CD8-positive, alpha-beta memory T cell (primary cell): Measurements from ENCODE around the gene DSCAML1. TPM values are rescaled to one million over a fixed set of nuclear protein-coding genes. Genes with fewer than 3 reads are reported as not detected.

Experiments
- CTCF ChIA-PET: fragments of 350-600 bp; sonication (Branson Sonifier 250); formaldehyde crosslinking; loops from one replicate; lab custom pipeline; 2021; ENCODE audit warnings: antibody characterized with exemption; lab: Charles Lee
- POLR2A ChIA-PET: fragments of 350-600 bp; sonication (Branson Sonifier 250); formaldehyde crosslinking; loops from one replicate; lab custom pipeline; 2021; ENCODE audit warnings: antibody characterized with exemption; lab: Charles Lee
- DNase-seq, 5 donors: peaks; one replicate each; pipeline versions ENCODE4 v3.0.0 to v3.0.0-alpha.2; 2020 to 2022; ENCODE audit warnings: mixed read lengths in 1 of 5
- H3K27ac ChIP-seq: one replicate; pipeline ENCODE4 v1.7.0; 2013; ENCODE audit warnings: low read depth, mild to moderate bottlenecking, low read length, moderate library complexity
- H3K27me3 ChIP-seq: 2 replicates; pipeline ENCODE4 v1.7.0; 2013; ENCODE audit warnings: low read length, mild to moderate bottlenecking; ENCODE audit not compliant: insufficient read depth, poor library complexity, severe bottlenecking
- H3K36me3 ChIP-seq: 2 replicates; pipeline ENCODE4 v1.7.0; 2013; ENCODE audit warnings: mild to moderate bottlenecking, low read length, moderate library complexity; ENCODE audit not compliant: insufficient read depth
- H3K4me1 ChIP-seq: 2 replicates; pipeline ENCODE4 v1.7.0; 2013; ENCODE audit warnings: mild to moderate bottlenecking, low read length, moderate library complexity; ENCODE audit not compliant: insufficient read depth
- H3K4me3 ChIP-seq: 2 replicates; pipeline ENCODE4 v1.7.0; 2013; ENCODE audit warnings: mild to moderate bottlenecking, low read length
- H3K9me3 ChIP-seq: 2 replicates; pipeline ENCODE4 v1.7.0; 2013; ENCODE audit warnings: mild to moderate bottlenecking, low read length
- H3K27ac Mint-ChIP-seq, 8 donors: one replicate each; pipeline ENCODE4 v1.8.0; 2020 to 2021; ENCODE audit warnings: mixed read lengths in 8 of 8, mild to moderate bottlenecking in 6 of 8, inconsistent platforms in 3 of 8, moderate library complexity in 3 of 8
- H3K27me3 Mint-ChIP-seq, 2 donors: one replicate each; pipeline ENCODE4 v1.8.0; 2020 to 2021; ENCODE audit warnings: mixed read lengths in 2 of 2, mild to moderate bottlenecking in 1 of 2, moderate library complexity in 1 of 2
- H3K36me3 Mint-ChIP-seq, 3 donors: one replicate each; pipeline ENCODE4 v1.8.0; 2020 to 2021; ENCODE audit warnings: mixed read lengths in 3 of 3, inconsistent platforms in 1 of 3, mild to moderate bottlenecking in 1 of 3
- H3K4me1 Mint-ChIP-seq, 3 donors: one replicate each; pipeline ENCODE4 v1.8.0; 2020 to 2021; ENCODE audit warnings: mixed read lengths in 3 of 3, inconsistent platforms in 1 of 3, mild to moderate bottlenecking in 1 of 3
- H3K4me3 Mint-ChIP-seq, 7 donors: one replicate each; pipeline ENCODE4 v1.8.0; 2020 to 2021; ENCODE audit warnings: mixed read lengths in 7 of 7, mild to moderate bottlenecking in 6 of 7, moderate library complexity in 4 of 7, inconsistent platforms in 2 of 7
- H3K9me3 Mint-ChIP-seq, 5 donors: one replicate each; pipeline ENCODE4 v1.8.0; 2020 to 2022; ENCODE audit warnings: mixed read lengths in 5 of 5, mild to moderate bottlenecking in 3 of 5, moderate library complexity in 2 of 5, inconsistent platforms in 1 of 5
- polyA plus RNA-seq: library from polyadenylated mRNA; unstranded; fragments of 300-500 nt; fragmentation: Illumina TruSeq; gene quantifications from one replicate; pipeline ENCODE4 v1.2.3, GENCODE V29; 2021
- total RNA-seq, 2 experiments: library from RNA; stranded (reverse); gene quantifications; one replicate each; pipeline ENCODE4 v1.2.3, GENCODE V29; 2021

Gene DSCAML1
- total and polyA plus RNA-seq, 3 experiments from 2014 or later: 0.48 to 0.91 TPM; not detected in 1

GRCh38 chr11:117670924-117671323 is 126.1 kb downstream of the DSCAML1 start:
- Mint-ChIP-seq H3K9me3 (no peaks in the 10 kb centered on the region), H3K27ac (no peak overlapping the region), H3K4me1 (peaks cover 0 to 3% (median 2%) of the 10 kb centered on the region in 3 donors), H3K4me3 (no peak overlapping the region), H3K36me3 (peaks cover 0 to under 1% (median 0%) of the 10 kb centered on the region in 3 donors), H3K27me3 (peaks cover 2 to 23% of the 10 kb centered on the region in 2 donors)
- Histone ChIP-seq H3K4me1 (no peaks in the 10 kb centered on the region), H3K27me3 (peaks cover 9% of the 10 kb centered on the region), H3K36me3 (no peaks in the 10 kb centered on the region), H3K27ac (no peak overlapping the region), H3K4me3 (no peak overlapping the region), H3K9me3 (no peaks in the 10 kb centered on the region)
- ChIA-PET POLR2A (no interaction called here), CTCF (no interaction called here)
- no peak for DNase-seq

DNA sequence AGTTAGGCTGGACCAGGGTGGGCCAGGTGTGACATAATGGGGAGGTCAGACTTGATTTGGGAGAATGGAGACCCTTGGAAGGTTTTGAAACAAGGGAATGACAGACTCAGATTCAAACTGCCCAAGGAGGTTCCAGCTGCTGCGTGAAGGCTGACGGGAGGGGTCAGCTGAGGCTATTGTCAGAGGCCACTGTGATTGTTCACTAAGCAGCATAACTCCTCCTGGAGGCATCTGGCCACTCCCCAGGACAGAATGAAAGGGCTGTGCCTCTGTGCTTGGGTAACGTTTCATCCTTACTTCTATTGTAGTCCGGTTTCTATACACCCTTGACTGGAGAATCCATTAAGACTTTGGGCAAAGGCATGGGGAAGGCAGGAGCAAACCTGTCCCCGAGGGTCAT is 126.6 kb downstream of the DSCAML1 start:
- no peak overlapping the region for H3K4me3 Mint-ChIP-seq
- H3K4me1 Mint-ChIP-seq: no peaks in the 10 kb centered on the region
- DNase-seq: no peak
- Histone ChIP-seq H3K4me3 (no peak overlapping the region), H3K27ac (no peak overlapping the region), H3K9me3 (no peaks in the 10 kb centered on the region), H3K36me3 (no peaks in the 10 kb centered on the region), H3K27me3 (peaks cover 9% of the 10 kb centered on the region), H3K4me1 (no peaks in the 10 kb centered on the region)
- POLR2A ChIA-PET: no interaction called here
- peaks cover 0 to 23% of the 10 kb centered on the region in 2 donors for H3K27me3 Mint-ChIP-seq
- H3K36me3 Mint-ChIP-seq: no peaks in the 10 kb centered on the region
- CTCF ChIA-PET: no interaction called here
- no peak overlapping the region for H3K27ac Mint-ChIP-seq
- H3K9me3 Mint-ChIP-seq: no peaks in the 10 kb centered on the region

- H3K4me3 ChIP-seq: no peak overlapping the region
- Mint-ChIP-seq H3K27me3 (peaks cover 0 to 17% of the 10 kb centered on the region in 2 donors), H3K9me3 (no peaks in the 10 kb centered on the region), H3K4me3 (no peak overlapping the region), H3K36me3 (no peaks in the 10 kb centered on the region), H3K27ac (no peak overlapping the region), H3K4me1 (no peaks in the 10 kb centered on the region)
- H3K9me3 ChIP-seq: no peaks in the 10 kb centered on the region
- no peak for DNase-seq
- no peaks in the 10 kb centered on the region for H3K4me1 ChIP-seq
- ChIA-PET CTCF (no interaction called here), POLR2A (no interaction called here)
- peaks cover 4% of the 10 kb centered on the region for H3K27me3 ChIP-seq
- no peaks in the 10 kb centered on the region for H3K36me3 ChIP-seq
- H3K27ac ChIP-seq: no peak overlapping the region
Observed at GRCh38 chr11:117669616-117670015, 127.4 kb downstream of the DSCAML1 start.

- H3K4me3 Mint-ChIP-seq: no peak overlapping the region
- H3K9me3 Mint-ChIP-seq: no peaks in the 10 kb centered on the region
- H3K4me1 Mint-ChIP-seq: no peaks in the 10 kb centered on the region
- no peak for DNase-seq
- ChIA-PET CTCF (no interaction called here), POLR2A (no interaction called here)
- no peaks in the 10 kb centered on the region for H3K4me1 ChIP-seq
- H3K27ac Mint-ChIP-seq: no peak overlapping the region
- H3K36me3 Mint-ChIP-seq: no peaks in the 10 kb centered on the region
- H3K36me3 ChIP-seq: no peaks in the 10 kb centered on the region
- H3K27ac ChIP-seq: no peak overlapping the region
- no peaks in the 10 kb centered on the region for H3K27me3 ChIP-seq
- H3K4me3 ChIP-seq: no peak overlapping the region
- H3K27me3 Mint-ChIP-seq: peaks cover 0 to 14% of the 10 kb centered on the region in 2 donors
- no peaks in the 10 kb centered on the region for H3K9me3 ChIP-seq
Observed at GRCh38 chr11:117669062-117669461, 128.0 kb downstream of the DSCAML1 start.

GRCh38 chr11:117668321-117668751 is 128.7 kb downstream of the DSCAML1 start:
- H3K36me3 ChIP-seq: no peaks in the 10 kb centered on the region
- no peaks in the 10 kb centered on the region for H3K27me3 ChIP-seq
- peaks cover 0 to 12% of the 10 kb centered on the region in 2 donors for H3K27me3 Mint-ChIP-seq
- DNase-seq: no peak
- no peaks in the 10 kb centered on the region for H3K9me3 Mint-ChIP-seq
- no peak overlapping the region for H3K4me3 Mint-ChIP-seq
- no peaks in the 10 kb centered on the region for H3K4me1 Mint-ChIP-seq
- ChIA-PET POLR2A (no interaction called here), CTCF (no interaction called here)
- H3K36me3 Mint-ChIP-seq: no peaks in the 10 kb centered on the region
- no peak overlapping the region for H3K4me3 ChIP-seq
- no peak overlapping the region for H3K27ac ChIP-seq
- H3K4me1 ChIP-seq: no peaks in the 10 kb centered on the region
- no peak overlapping the region for H3K27ac Mint-ChIP-seq
- H3K9me3 ChIP-seq: no peaks in the 10 kb centered on the region

DNA sequence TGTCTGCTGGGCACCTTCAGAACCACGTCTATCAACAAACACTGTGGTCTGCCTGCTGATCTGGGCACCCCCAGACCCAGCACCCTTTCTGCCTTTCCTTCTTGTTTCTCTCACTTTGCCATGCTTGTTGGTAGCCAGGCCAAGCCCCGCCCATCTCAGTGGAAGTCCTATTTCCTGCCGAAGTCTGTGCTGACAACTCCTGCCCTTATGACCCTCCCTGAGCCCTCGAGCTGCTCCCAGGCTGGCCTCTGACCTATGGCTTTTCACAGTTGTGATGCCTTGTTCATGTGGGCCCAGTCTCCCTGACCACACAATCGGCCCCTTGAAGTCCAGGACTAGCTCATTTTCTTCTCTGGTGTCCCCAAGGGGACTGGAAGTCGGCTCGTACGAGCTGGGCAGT is 132.1 kb downstream of the DSCAML1 start:
- Histone ChIP-seq H3K9me3 (no peaks in the 10 kb centered on the region), H3K4me3 (no peak overlapping the region), H3K36me3 (no peaks in the 10 kb centered on the region), H3K4me1 (no peaks in the 10 kb centered on the region), H3K27me3 (no peaks in the 10 kb centered on the region), H3K27ac (no peak overlapping the region)
- peak overlapping the region in 1 of 8 donors; percentile 62 for H3K27ac Mint-ChIP-seq
- DNase-seq: no peak
- peaks cover under 1 to 12% of the 10 kb centered on the region in 2 donors for H3K27me3 Mint-ChIP-seq
- ChIA-PET POLR2A (no interaction called here), CTCF (no interaction called here)
- no peaks in the 10 kb centered on the region for H3K36me3 Mint-ChIP-seq
- no peaks in the 10 kb centered on the region for H3K4me1 Mint-ChIP-seq
- H3K9me3 Mint-ChIP-seq: no peaks in the 10 kb centered on the region
- no peak overlapping the region for H3K4me3 Mint-ChIP-seq

- H3K27me3 Mint-ChIP-seq: peaks cover 2 to 9% of the 10 kb centered on the region in 2 donors
- Histone ChIP-seq H3K4me3 (no peak overlapping the region), H3K27me3 (no peaks in the 10 kb centered on the region), H3K36me3 (no peaks in the 10 kb centered on the region), H3K27ac (no peak overlapping the region), H3K9me3 (no peaks in the 10 kb centered on the region), H3K4me1 (no peaks in the 10 kb centered on the region)
- H3K9me3 Mint-ChIP-seq: no peaks in the 10 kb centered on the region
- POLR2A ChIA-PET: no interaction called here
- CTCF ChIA-PET: no interaction called here
- H3K4me3 Mint-ChIP-seq: no peak overlapping the region
- no peaks in the 10 kb centered on the region for H3K4me1 Mint-ChIP-seq
- no peak overlapping the region for H3K27ac Mint-ChIP-seq
- DNase-seq: no peak
- H3K36me3 Mint-ChIP-seq: no peaks in the 10 kb centered on the region
Observed at GRCh38 chr11:117663821-117664220, 133.2 kb downstream of the DSCAML1 start.

DNA sequence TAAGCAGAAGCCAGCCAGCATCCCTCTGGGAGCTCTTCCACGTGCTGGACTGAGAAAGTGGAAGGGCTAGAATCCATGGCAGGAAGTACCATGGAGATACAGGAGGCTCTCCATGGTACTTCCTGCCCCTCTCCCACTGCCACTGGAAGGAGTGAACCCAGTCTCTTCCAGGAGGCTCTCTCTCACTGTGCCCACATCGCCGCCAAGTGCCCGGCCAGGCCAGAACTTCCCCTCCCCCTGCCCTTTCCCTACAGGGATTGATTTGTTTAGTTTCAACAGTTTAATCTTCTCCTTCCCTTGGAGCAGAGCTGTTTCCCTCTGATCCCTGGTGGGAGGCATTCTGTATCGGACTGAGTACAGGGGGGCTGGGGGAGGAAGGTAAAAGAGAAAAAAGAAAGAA is 133.6 kb downstream of the DSCAML1 start:
- ChIA-PET CTCF (no interaction called here), POLR2A (no interaction called here)

More for the DNA sequence above, 133.6 kb downstream of the DSCAML1 start:
- Mint-ChIP-seq H3K4me1 (no peaks in the 10 kb centered on the region), H3K36me3 (no peaks in the 10 kb centered on the region), H3K9me3 (no peaks in the 10 kb centered on the region), H3K4me3 (no peak overlapping the region), H3K27ac (peak overlapping the region in 1 of 8 donors; percentile 44), H3K27me3 (peaks cover 2 to 9% of the 10 kb centered on the region in 2 donors)
- no peaks in the 10 kb centered on the region for H3K9me3 ChIP-seq
- no peak for DNase-seq
- H3K4me3 ChIP-seq: no peak overlapping the region
- no peaks in the 10 kb centered on the region for H3K4me1 ChIP-seq
- no peak overlapping the region for H3K27ac ChIP-seq
- H3K27me3 ChIP-seq: no peaks in the 10 kb centered on the region
- H3K36me3 ChIP-seq: no peaks in the 10 kb centered on the region
